Body of pancreas (tissue), 4 donors: ENCODE data around the gene WDFY4.

Experiments used
- POLR2A ChIP-seq, 3 donors: fragments of 450-650 bp; IDR thresholded peaks; one replicate each; pipeline ENCODE4 v1.6.1; 2016; ENCODE audit warnings: antibody characterized with exemption in 3 of 3, mild to moderate bottlenecking in 2 of 3
- TF ChIP-seq, protein P1 (sequence below), 7 experiments: fragments of 450-650 bp in 4 of 7; fragments of 200-600 bp in 3 of 7; sonication (generic) in 3 of 7; IDR thresholded peaks; one replicate each; pipeline ENCODE4 v1.5.1; 2016 to 2019; ENCODE audit warnings: antibody characterized with exemption in 7 of 7

DNA sequence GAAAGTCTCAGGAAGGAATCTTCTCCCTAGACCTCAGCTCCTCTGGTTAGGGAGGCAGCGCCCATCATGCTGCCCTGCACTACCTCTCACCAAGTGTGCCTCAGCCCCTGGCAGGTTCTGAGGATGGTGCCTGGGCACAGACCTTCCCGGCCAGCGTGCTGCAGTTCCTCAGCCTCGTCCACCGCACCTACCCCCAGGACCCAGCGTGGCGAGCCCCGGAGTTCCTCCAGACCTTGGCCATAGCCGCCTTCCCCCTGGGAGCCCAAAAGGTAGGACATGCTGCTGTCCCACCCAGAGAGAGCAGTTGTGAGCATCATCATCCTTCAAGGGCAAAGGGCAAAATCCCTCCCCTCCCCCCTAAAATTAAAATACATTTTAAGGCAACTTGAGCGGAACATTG is 132.5 kb downstream of the WDFY4 start:
- TF ChIP-seq, protein P1, sequence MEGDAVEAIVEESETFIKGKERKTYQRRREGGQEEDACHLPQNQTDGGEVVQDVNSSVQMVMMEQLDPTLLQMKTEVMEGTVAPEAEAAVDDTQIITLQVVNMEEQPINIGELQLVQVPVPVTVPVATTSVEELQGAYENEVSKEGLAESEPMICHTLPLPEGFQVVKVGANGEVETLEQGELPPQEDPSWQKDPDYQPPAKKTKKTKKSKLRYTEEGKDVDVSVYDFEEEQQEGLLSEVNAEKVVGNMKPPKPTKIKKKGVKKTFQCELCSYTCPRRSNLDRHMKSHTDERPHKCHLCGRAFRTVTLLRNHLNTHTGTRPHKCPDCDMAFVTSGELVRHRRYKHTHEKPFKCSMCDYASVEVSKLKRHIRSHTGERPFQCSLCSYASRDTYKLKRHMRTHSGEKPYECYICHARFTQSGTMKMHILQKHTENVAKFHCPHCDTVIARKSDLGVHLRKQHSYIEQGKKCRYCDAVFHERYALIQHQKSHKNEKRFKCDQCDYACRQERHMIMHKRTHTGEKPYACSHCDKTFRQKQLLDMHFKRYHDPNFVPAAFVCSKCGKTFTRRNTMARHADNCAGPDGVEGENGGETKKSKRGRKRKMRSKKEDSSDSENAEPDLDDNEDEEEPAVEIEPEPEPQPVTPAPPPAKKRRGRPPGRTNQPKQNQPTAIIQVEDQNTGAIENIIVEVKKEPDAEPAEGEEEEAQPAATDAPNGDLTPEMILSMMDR (IDR thresholded peaks at IDR 0.05), result no peak
- no peak for TF ChIP-seq POLR2A (IDR thresholded peaks at IDR 0.05)
